ENCODE measurements around the gene NAP1L5.

The NAP1L5 gene, protein sequence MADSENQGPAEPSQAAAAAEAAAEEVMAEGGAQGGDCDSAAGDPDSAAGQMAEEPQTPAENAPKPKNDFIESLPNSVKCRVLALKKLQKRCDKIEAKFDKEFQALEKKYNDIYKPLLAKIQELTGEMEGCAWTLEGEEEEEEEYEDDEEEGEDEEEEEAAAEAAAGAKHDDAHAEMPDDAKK

DNA sequence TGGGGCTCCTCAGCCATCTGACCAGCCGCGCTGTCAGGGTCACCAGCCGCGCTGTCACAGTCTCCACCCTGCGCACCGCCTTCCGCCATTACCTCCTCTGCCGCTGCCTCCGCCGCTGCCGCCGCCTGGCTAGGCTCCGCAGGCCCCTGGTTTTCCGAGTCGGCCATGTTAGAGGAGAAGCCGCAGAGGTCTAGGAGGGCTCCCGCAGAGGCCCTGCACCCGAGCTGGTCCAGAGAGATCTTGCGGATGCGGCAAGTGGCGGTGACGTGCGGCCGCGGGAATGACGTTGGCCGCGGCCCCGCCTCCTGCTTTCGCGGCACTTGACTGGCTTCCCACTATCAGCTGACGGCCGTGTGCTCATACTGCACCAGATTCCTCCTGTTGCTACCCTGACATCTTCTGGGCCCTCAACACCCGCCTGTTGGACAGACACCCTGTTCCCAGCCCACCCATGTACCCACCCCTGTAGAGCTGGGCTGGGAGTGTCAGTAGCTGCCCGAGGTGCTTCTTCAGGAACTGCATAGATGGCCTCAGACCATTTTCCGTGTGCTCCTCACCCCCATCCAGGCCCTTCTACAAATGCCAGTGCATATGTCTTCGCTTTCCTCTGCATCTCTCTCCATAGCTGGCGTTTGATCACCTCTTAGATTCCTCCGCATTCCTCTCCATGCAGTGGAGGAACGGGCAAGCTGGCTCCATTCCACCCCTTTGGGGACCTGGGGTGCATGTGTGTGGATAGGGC lies at the start of gene NAP1L5:
Gene NAP1L5 (minus strand): TSS at position 242 of the 742 bp plus-strand sequence. CDS start 75 bp downstream, at position 167.
- DNase-seq, result peak; percentile 55

DNA sequence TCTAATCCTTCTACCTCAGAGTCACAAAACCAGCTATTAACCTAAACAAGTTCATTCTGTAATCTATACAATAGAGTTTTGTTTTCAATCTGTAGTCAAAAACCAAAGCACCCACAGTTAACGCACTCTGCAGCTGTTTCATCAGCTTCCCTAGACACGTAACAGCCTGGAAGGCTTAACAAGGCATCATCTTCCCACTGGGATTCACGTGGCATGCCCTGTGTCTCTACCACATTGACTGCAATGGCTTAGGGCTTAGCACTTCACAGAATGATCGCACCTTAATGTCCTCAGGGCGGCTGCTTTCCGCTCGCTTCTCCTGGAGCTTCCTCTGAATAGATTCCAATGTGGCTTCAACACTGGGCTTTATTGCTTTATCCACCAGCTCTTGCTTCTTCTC lies 49.7 kb upstream of the NAP1L5 start:
- no peak for DNase-seq

DNA sequence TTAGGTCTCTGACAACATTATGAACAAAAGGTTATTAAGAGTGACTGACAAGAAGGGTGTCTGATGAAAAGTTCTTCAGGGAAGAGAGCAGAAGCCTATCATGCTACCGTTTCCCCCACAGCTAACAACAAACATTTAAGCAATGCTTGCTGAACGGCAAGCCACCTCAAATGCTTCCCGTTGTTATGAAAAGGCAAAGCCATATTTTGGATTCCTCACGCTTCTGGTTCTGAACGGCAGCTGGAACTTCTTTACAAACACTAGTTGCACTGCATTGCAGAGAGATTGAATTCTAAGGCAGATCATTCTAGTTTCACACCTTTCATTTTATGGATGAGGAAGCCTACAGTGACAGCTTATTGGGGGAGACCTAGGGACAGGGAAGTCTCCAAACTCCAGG lies 48.6 kb upstream of the NAP1L5 start:
- DNase-seq, result no peak

DNA sequence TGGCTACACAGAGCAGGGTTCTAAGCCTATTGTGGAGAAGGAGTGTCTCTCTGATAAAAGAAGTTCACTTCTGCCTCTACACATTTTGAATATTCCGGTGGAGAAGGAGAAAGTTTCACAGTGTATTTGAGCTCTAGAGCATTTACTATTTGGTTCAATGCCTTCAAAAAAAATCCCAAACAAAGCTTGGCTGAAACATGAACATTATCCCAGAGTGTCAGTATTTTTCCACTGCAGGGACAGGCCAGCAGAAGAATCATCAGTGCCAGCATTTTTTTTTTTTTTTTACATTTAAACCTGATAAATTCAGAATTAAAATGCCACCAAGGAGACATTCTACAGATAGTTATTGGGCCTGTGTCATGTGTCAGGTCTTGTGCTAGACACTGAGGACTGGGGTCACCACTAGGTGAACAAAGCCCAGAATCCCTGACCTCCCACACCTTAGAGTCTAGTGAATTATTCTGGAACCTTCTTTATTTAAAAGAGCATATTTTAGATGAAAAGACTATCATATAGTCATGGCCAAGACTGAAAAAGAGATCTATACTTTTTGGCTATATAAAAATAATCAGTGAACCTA lies 48.0 kb upstream of the NAP1L5 start:
- no peak for DNase-seq

DNA sequence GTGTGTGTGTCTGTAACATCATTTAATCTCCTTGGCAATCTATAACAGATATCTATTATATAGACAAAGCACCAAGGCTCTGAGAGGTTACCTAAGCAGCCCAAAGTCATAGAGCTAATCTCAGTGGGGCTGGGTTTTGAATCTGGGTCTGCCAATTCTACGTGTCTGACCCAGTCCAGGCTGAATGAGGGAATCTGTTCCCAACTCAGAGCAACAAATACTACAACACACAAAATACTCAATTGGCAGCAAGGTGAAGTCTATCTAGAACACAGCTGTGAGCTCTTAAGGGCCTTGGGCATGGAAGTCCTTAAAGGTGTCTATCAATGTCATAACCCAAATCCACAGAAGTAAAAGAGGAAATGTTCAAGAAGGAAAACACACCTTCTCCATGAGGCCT lies 47.5 kb upstream of the NAP1L5 start:
- DNase-seq, result no peak

DNA sequence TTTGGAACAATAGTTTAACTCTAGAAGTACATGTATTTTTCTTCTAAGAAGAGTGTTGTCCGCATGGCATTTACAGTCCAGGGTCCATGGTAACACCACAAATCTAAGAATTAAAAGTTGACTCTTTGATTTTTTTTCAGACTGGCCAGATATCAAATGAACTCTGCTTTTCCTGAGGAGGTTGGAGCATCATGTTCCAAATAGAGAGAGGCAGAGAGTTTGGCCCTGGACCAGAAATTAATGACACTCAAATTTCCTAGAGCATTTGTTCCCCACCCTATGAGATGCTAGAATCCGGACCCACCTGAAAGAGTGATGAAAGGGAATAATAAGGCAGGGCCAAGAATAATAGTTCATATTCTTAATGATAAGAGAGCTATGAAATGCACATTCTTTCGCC lies 47.0 kb upstream of the NAP1L5 start:
- DNase-seq, result no peak

DNA sequence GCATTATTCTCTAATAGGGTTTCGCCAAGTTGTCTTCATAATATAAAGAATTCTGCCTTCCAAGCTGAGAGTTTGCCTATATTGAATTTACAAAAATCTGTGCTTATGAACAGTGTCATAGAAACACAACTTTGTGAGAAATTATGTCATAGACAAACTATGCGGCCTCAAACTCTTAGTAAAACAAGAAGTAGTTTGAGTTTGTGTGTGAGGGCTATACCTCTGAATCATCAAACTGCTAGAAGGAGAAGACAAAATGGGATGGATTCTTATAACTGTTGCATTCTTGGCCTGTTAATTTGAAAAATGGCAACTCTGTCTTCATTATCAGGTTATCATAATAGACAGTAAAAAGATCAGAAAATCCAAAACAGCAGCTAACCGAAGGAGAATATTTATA lies 46.1 kb upstream of the NAP1L5 start:
- no peak for DNase-seq

DNA sequence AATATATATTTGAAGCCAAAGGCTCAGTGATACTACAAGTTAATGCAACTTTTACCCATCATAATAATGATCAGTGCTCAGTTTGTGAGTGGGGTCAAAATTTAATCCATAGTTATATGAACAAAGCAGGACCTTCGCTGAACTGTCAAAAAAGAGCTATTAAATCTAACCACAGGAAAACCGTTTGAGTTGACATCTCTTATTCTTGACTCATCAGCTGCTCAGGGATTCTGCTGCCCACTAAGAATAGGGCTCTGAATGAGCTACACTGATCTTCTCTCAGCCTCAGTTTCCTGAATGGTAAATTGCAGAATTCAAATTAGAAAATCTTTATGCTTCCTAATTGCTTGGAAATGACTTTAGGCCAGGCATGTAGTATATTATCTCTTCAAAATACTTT lies 44.9 kb upstream of the NAP1L5 start:
- DNase-seq, result no peak

DNA sequence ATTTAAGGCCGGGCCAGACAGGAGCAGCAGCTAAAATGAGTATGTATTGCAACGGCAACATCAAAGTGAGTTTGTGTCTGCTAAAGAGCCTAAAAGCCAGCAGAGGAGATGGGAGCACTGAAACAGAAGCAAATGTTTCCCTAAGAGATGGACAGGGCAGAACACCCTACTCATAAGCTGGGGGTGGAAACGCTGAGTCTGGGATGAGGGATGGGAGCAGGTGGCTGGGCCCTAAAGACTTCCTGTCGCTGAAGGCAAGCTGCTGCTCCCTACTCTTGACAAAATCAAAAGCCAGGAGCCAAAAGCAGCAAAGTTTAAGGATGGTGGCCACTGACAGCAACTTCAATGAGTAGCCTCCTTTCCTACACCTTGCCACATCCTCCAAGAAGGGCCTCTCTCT lies 40.6 kb upstream of the NAP1L5 start:
- DNase-seq, result no peak

DNA sequence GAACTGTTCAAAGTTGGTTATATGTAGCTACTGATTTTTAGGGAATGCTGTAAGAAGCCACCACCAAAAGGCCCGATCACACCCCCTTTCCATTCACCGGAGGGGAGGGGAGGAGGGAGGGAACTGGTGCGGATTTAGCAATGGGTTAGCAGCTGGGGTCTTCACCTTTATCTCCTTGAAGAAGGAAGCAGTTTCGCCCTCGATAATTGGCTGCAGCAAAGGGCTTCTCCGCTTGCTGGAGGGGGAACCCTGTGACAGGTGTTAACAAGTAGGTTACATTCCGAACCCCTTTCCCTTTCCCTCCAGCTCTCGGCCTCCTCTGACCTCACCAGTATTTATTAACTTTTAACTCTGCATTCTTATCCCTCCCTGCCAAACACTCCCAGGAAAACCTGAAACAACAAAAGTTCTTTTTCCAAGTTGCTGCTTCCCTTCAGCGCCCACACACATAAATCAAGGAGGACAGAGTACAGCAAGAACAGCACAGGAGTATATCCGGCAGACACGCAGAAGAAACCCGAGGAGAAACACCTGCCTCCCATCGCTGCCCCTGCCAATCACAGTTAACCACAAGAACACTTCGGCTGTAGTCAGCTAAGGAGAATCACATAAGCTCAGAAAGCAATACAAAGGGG lies 39.8 kb upstream of the NAP1L5 start:
- peak; percentile 11 for DNase-seq

DNA sequence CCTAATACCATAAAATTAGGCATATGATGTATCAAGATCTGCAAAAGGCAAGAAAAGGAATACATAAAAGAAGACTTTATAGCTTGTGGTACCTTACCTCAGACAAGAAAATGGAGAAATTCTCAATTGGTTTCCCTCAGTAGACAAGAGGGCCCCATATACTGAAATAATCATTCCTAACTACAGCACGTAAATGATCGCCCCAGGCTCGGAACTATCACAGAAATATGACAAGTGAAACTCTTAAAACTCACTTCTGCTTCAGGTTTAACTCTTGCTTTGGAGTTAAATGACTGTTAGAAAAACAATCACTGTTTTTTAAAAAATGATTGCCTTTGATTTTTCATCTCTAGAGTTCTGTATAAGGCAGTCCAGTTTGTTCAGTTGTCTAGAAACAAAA lies 38.6 kb upstream of the NAP1L5 start:
- DNase-seq, result no peak

DNA sequence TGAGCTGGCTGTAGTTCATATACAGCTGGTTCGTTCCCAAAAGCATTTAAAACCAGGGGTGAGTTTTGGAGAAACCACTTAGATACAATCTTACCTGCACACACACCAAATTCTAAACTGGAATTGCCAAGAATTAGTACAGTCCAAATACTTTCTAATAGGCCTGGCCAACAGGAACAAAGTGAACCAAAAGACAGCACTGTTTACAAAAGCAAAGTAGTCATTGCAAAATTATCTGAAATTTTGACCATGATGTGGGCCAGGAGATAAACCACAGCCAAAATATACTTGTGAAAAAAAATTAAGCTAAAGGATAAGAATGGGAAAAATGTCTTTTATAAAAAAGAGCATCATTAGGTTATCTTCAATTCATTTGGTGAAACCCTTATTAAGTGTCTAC lies 37.9 kb upstream of the NAP1L5 start:
- no peak for DNase-seq

DNA sequence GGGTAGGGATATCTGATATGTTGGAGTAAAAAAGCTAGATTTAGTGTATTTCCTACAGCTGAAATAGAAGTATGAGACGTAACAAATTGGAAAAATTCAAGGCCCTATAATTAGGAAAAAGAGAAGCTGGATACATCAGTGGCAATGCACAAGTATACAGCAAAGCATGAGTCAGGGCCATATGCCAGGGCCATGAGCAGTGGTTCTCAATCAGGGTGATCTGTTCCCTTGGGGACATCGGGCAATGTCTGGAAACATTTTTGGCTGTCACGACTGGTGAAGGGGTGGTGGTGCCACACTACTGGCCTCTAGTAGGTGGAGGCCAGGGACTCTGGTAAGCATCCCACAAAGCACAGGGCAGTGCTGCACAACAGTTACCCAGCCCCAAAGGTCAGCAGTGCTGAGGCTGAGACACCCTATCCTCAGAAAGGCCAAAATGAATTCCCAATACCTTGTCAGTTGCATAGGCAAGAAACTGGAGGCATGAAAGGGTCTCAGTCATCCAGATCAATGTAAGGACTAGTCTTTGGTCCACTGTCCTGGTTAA lies 36.8 kb upstream of the NAP1L5 start:
- DNase-seq, result no peak

DNA sequence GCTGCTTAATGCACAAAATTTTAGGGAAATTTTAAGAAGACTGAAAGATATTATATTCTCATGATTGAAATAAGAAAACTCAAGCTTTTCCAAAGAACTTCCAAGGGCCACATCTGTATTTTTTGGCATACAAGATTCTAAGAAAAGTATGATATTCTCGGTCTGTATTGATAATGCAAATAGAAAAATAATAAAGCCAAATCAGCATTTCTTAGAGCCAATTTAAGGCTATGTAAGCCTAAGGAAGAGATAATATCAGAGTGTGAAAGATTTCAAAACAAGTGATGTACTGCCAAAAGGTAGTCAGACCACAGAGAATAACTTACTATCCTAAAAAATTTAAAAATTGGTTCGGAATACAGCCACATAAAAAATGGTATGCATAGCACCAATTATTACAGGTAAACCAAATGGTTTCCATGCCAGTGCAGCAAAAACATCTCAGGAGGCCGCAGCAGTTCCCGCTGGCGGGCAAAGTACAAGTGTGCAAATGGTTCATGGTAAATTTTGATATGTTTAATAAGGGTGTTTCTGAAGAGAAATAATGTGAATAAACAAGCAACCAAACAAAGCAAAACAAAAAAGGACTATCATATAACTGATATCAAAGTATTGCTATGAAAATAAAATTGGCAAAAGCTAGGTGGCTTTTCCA lies 35.2 kb upstream of the NAP1L5 start:
- DNase-seq, result no peak

DNA sequence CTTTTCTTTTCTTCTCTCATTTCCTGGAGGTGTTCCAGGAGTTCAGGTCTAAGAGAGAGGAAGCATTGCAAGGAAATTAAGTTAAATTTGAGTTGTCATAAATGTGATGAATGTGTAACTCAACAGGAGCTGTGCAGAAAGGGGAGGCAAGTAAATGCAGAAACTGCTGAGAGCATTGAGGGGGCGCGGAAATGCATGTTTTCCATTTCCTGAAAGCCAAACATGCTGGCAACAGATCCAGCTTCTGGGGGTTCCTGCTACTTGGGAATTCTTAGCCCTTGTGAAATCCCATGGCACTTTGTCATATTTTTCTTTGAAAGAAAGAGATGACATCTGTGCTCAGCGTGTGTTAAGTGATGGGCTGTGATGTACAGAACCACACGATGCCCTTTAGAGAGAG lies 33.8 kb upstream of the NAP1L5 start:
- no peak for DNase-seq

DNA sequence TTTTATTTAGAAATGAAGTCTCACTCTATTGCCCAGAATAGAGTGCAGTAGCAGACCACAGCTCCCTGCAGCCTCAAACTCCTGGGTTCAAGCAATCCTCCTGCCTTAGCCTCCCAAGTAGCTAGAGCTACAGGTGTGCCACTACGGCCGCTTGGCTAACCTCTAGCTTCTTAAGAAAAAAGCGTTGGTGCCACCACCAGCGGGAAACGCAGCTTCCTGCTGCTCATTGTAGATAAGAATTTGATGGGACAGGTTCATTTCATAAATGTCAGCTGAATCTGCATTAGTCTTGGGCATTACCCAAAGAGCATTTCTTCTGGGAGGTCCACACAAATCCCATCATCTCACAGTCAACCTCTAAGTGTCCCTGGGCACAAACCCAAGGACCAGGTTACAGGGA lies 33.2 kb upstream of the NAP1L5 start:
- DNase-seq, result no peak

DNA sequence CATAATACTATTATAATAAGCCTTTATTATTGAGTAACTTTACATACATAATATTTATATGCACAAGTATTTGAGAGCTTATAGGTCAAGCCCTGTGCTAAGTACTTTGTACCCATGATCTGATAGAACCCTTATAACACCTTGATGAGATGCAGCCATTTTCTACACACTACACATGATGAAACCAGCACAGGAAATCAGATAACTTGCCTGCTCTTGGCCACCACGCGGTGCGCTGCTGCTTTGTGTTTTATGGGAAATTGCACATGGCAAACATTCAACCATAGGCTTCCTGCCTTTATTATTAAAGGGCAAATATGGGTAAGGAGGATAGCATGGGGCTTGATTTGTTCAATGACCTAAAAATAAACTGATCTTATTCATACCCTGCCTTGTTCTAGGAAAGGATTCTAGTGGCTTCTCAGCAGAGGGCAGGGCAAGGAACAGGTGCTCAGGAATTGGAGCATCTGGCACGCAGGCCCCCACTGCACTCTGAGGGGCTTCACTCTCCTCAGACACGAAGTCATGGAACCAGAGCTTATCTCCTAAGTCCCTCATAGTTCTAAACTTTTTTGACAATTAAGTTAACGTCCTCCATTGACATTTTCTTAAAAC lies 31.6 kb upstream of the NAP1L5 start:
- no peak for DNase-seq

DNA sequence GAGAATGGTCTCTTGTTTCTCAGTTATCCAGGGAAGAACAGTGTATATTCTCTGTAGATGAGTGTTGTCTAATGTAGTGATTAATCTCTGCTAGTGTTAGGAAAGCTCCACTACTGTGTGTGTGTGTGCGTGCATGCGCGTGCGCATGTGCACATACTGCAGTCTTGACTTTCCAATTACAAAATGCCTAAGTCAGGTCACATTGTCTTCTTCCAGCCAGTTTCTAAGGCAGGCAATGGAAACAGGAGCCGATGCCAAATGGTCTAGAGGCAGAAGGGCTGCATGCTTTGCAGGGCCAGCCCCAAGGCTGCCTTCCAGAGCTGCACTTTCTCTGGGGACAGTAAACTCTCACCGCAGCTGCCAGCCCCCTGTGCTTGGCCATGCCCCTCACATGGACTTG lies 30.5 kb upstream of the NAP1L5 start:
- no peak for DNase-seq

DNA sequence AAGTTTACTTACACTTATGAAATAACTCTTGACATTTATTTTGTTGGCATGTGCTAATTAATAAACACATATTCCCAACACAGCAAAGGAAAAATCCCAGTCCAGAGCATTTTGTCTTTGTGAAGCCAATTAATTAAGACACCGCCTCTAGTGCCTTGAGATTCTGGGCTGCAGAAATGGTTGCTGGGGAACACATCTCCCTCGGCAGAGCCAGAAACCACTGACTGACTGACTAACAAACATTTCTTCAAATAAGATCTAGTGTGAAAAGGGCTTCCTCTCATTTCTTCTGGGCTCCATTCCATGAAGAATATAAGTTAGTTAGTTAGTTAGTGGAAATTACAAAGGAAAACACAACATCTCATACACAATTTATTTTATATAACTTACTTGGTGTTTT lies 28.4 kb upstream of the NAP1L5 start:
- no peak for DNase-seq

DNA sequence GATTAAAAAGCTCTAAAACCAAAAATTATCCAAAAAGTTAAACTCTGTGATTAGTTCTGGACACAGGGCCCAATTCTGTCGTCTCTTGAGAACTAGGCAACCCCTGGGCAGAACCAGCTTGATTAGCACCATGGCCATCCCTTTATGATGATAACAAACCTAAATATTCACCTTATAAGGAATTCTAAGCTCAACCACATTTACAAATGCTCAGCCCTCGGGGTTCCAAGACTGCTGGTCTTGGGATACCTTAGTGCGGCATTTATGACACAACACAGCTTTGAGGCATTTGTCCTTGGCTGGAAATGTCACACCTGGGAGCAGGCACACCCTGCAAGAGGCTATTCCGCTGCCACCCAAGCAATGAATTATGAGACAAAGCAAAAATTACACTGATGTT lies 27.5 kb upstream of the NAP1L5 start:
- no peak for DNase-seq

DNA sequence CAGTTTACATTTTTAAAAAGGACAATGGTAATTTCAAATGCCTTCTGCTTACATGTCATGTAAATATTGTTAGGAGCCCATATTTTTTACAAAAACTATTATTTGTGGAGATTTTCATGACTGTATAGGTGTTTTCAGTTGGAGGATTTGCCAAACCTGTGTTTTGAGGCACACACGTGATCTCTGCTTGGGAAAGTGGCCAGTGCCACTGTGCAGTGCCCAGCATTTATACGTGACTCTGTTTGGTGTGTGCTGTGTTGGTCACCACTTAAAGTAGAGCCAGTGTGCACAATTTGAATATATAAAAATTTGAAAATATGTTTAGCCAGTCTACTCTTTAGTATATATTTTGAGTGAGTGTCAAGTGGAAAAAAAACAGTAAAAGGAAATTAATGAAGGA lies 26.8 kb upstream of the NAP1L5 start:
- no peak for DNase-seq

DNA sequence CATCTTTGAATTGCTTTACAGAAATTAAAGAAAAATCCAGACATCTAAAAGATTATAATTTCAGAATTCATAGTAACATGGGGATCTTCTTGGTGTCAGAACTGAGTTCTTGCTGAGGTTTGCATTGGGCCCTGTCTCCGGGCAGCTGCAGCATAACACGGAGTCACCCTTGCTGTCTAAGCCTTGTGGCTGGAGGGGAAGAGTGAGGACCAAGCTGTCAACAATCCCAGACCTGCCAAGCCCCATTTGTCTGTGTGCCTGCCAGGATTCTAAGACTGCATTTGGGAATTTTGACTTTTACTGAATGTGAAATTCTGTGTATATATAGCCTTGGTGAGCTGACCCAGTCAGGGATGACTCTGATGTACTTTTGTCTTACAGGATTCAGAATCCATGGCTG lies 25.2 kb upstream of the NAP1L5 start:
- DNase-seq, result no peak

DNA sequence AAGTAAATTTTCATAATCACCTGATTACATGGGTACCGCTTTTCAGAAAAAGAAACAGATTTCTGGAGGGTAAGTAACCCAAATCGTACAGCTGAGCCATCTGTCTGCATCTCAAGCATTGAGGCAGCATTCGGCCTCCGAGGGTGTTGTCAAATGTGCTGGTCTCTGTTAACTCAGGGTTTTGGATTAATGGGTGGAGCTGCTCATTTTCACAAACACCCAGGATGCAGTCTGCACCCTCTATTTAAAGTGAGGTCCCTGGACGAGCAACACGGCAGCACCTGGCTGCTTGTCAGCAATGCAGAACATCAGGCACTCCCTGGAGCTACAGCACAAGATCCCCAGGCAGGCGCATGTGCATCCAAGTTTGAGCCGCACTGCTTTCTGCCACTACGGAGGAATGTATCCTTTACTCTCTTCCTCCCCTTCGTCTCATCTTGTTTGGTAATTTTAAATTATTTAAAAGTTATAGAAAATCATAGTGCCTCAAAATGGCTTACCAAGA lies 24.7 kb upstream of the NAP1L5 start:
- DNase-seq, result no peak

All from activated gamma-delta T cell treated with Interleukin-2 at 50 U/mL for 16 hours (primary cell).